OCI-LY7 (cell line): ENCODE results near the gene SKAP2. TPM values are rescaled to one million over a fixed set of nuclear protein-coding genes. Genes with fewer than 3 reads are reported as not detected.

Experiments used
- BruUV-seq: library from RNA; stranded (reverse); fragments of 400-500 nt; replicated peaks from 2 replicates; lab custom pipeline; 2021; lab: Mats Ljungman, UMichigan
- CTCF ChIA-PET: fragments of 300-600 bp; sonication (Branson Sonifier 250); formaldehyde crosslinking; loops from one replicate; lab custom pipeline; 2022; ENCODE audit warnings: antibody characterized with exemption; ENCODE audit not compliant: unreplicated experiment; lab: Charles Lee
- POLR2A ChIA-PET: fragments of 300-600 bp; sonication (Branson Sonifier 250); formaldehyde crosslinking; loops from one replicate; lab custom pipeline; 2022; ENCODE audit warnings: antibody characterized with exemption; lab: Charles Lee
- DNase-seq: peaks from one replicate; pipeline ENCODE4 v3.0.0-alpha.2; 2015; ENCODE audit warnings: low spot score
- H2AFZ ChIP-seq: fragments of 200-600 bp; sonication (generic), shearing (Covaris generic); 2 replicates; pipeline ENCODE4 v1.6.1; 2014; ENCODE audit warnings: mild to moderate bottlenecking, antibody characterized with exemption, low read length, moderate library complexity
- H3K27ac ChIP-seq: fragments of 200-600 bp; sonication (generic); 2 replicates; pipeline ENCODE4 v1.5.1; 2014; ENCODE audit warnings: mixed run types, low read depth, mild to moderate bottlenecking, moderate library complexity, low read length, inconsistent platforms; ENCODE audit not compliant: poor library complexity, severe bottlenecking
- H3K36me3 ChIP-seq: fragments of 200-600 bp; sonication (generic); 2 replicates; pipeline ENCODE4 v1.6.1; 2014; ENCODE audit warnings: mild to moderate bottlenecking, antibody characterized with exemption, low read length, moderate library complexity, mixed read lengths; ENCODE audit not compliant: insufficient read depth
- H3K4me1 ChIP-seq: fragments of 200-600 bp; sonication (generic); 2 replicates; pipeline ENCODE4 v1.5.1; 2014; ENCODE audit warnings: mild to moderate bottlenecking, low read length; ENCODE audit not compliant: insufficient read depth, poor library complexity, severe bottlenecking
- H3K4me2 ChIP-seq: fragments of 200-600 bp; sonication (generic); 2 replicates; pipeline ENCODE4 v1.6.1; 2014; ENCODE audit warnings: mild to moderate bottlenecking, low read length
- H3K4me3 ChIP-seq: fragments of 200-600 bp; sonication (generic); 2 replicates; pipeline ENCODE4 v1.5.1; 2014; ENCODE audit warnings: mild to moderate bottlenecking, low read depth, low read length; ENCODE audit not compliant: poor library complexity, severe bottlenecking
- H3K79me2 ChIP-seq: fragments of 200-600 bp; sonication (generic); 2 replicates; pipeline ENCODE4 v1.6.1; 2016; ENCODE audit warnings: low read depth, mild to moderate bottlenecking, low read length, moderate library complexity, mixed read lengths; ENCODE audit not compliant: insufficient read depth
- H3K9me2 ChIP-seq: fragments of 200-600 bp; sonication (generic); 2 replicates; pipeline ENCODE4 v1.6.1; 2016; ENCODE audit warnings: mild to moderate bottlenecking, low read length, mixed read lengths; ENCODE audit not compliant: insufficient read depth
- H3K9me3 ChIP-seq: fragments of 200-600 bp; sonication (generic); 2 replicates; pipeline ENCODE4 v1.6.1; 2014; ENCODE audit warnings: mild to moderate bottlenecking, mixed run types, low read length, mixed read lengths
- H4K20me1 ChIP-seq: fragments of 200-600 bp; sonication (generic); 2 replicates; pipeline ENCODE4 v1.6.1; 2014; ENCODE audit warnings: mild to moderate bottlenecking, antibody characterized with exemption, low read length, moderate library complexity, mixed read lengths; ENCODE audit not compliant: insufficient read depth
- EZH2phosphoT487 ChIP-seq: fragments of 200-600 bp; sonication (generic); IDR thresholded peaks from 2 replicates; pipeline ENCODE4 v1.6.1; 2018; ENCODE audit warnings: low read depth, borderline replicate concordance, mild to moderate bottlenecking, mixed run types, antibody characterized with exemption, low read length, moderate library complexity, mixed read lengths
- intact Hi-C: fragments of 100-400 bp; cut with micrococcal nuclease; formaldehyde crosslinking; loops from one replicate; pipeline ENCODE4 v1.10.0; 2022; ENCODE audit not compliant: unreplicated experiment
- total RNA-seq, 2 experiments: library from RNA; depleted of rRNA in 1 of 2; stranded (reverse); fragments of >200 nt in 1 of 2; shearing (Covaris generic) in 1 of 2; gene quantifications; 2 replicates each; pipeline ENCODE4 v1.2.3, GENCODE V29; 2014 to 2022
- TF ChIP-seq, protein P1 (sequence below): fragments of 200-600 bp; sonication (generic); conservative IDR thresholded peaks from 2 replicates; pipeline ENCODE4 v1.5.1; 2014; ENCODE audit warnings: mild to moderate bottlenecking, antibody characterized with exemption, low read length, moderate library complexity, mixed read lengths

Gene SKAP2
- total RNA-seq, 2 experiments from 2014 or later, result 15.5 to 54.8 TPM

DNA sequence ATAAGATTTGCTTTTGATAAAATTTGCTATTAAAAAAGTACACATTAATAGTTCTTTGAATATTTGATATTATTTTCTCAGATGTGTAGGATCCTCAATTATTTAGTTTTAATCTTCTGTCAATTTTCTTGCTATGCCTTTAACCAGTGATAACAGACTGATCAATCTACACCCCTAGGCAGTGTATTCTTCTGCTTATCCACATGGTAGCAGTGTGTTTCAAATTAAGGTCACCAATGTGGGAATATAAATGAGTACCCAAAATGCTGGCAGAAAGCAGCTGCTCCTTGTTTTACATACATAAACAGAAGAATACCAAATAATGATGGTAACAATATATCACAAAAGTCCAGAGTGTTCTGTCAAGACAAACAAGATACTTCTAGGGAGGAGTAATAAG lies 87.0 kb downstream of the SKAP2 start:
- Histone ChIP-seq H3K79me2 (no peaks in the 10 kb centered on the region), H3K4me3 (no peak overlapping the region), H3K27ac (no peak overlapping the region), H3K4me2 (no peak overlapping the region), H3K36me3 (no peaks in the 10 kb centered on the region), H3K4me1 (no peaks in the 10 kb centered on the region), H3K9me2 (no peaks in the 10 kb centered on the region), H4K20me1 (no peaks in the 10 kb centered on the region), H2AFZ (no peak overlapping the region), H3K9me3 (no peaks in the 10 kb centered on the region)
- no TSS peak for BruUV-seq
- ChIA-PET CTCF (no interaction called here), POLR2A (no interaction called here)
- DNase-seq, result no peak
- intact Hi-C loops, result no loop called here
- TF ChIP-seq EZH2phosphoT487, result no peak
- TF ChIP-seq, protein P1, sequence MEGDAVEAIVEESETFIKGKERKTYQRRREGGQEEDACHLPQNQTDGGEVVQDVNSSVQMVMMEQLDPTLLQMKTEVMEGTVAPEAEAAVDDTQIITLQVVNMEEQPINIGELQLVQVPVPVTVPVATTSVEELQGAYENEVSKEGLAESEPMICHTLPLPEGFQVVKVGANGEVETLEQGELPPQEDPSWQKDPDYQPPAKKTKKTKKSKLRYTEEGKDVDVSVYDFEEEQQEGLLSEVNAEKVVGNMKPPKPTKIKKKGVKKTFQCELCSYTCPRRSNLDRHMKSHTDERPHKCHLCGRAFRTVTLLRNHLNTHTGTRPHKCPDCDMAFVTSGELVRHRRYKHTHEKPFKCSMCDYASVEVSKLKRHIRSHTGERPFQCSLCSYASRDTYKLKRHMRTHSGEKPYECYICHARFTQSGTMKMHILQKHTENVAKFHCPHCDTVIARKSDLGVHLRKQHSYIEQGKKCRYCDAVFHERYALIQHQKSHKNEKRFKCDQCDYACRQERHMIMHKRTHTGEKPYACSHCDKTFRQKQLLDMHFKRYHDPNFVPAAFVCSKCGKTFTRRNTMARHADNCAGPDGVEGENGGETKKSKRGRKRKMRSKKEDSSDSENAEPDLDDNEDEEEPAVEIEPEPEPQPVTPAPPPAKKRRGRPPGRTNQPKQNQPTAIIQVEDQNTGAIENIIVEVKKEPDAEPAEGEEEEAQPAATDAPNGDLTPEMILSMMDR, result no peak

DNA sequence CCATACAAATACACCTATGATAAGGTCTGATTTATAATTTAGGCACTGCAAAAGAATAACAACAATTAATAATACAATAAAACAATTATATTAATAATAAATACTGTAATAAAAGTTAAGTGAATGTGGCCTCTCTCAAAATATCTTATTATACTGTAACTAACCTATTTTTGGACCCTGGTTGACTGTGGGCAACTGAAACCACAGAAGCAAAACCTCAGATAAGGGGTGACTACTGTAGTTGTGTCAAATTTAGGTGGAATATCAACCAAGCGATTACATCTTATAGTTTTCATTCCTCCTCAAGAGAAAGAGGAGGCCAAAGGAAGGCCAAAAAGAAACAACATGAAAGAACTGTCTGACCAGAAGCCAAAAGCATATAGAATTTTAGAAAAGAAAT lies 103.9 kb downstream of the SKAP2 start:
- H3K4me2 ChIP-seq, result no peak overlapping the region
- H3K27ac ChIP-seq, result no peak overlapping the region
- intact Hi-C loops, result no loop called here
- H2AFZ ChIP-seq, result no peak overlapping the region
- CTCF ChIA-PET, result no interaction called here
- POLR2A ChIA-PET, result no interaction called here
- no peaks in the 10 kb centered on the region for H3K9me3 ChIP-seq
- DNase-seq, result no peak
- no peak for TF ChIP-seq EZH2phosphoT487
- TF ChIP-seq, protein P1, result no peak
- H3K79me2 ChIP-seq, result no peaks in the 10 kb centered on the region
- H3K36me3 ChIP-seq, result no peaks in the 10 kb centered on the region
- no peak overlapping the region for H3K4me3 ChIP-seq
- H3K9me2 ChIP-seq, result no peaks in the 10 kb centered on the region
- no TSS peak for BruUV-seq
- no peaks in the 10 kb centered on the region for H3K4me1 ChIP-seq
- H4K20me1 ChIP-seq, result no peaks in the 10 kb centered on the region

DNA sequence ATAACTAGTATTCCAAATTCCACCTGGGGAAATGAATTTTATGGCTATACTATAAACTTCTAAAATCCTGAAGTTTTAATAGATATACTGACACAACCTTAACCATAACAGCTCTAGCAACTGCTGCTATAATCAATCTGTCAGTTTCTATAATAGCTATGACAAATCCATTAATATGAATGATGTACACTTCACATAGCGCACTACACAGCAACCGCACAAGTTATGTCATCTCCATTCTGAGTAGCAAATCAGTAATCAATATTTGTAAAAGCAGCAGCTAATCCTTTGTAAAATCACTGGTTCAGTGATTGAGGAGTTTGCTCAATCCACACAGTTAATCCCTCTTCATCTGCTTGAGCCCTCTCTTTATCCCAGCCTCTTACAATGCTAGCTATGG lies 105.3 kb downstream of the SKAP2 start:
- TF ChIP-seq, protein P1, result no peak
- TF ChIP-seq EZH2phosphoT487, result no peak
- no peak overlapping the region for H3K4me2 ChIP-seq
- ChIA-PET CTCF (no interaction called here), POLR2A (interaction anchor here (0.6 to 1.0 kb wide), 6 partner anchors 37 to 1881 kb away, joined by 3 to 4 read pairs (median 3); no protein-coding TSS in a partner anchor)
- H2AFZ ChIP-seq, result no peak overlapping the region
- no peak overlapping the region for H3K4me3 ChIP-seq
- no peak overlapping the region for H3K27ac ChIP-seq
- BruUV-seq, result no TSS peak
- no peaks in the 10 kb centered on the region for H3K36me3 ChIP-seq
- intact Hi-C loops, result no loop called here
- H4K20me1 ChIP-seq, result no peaks in the 10 kb centered on the region
- no peaks in the 10 kb centered on the region for H3K79me2 ChIP-seq
- no peak for DNase-seq
- no peaks in the 10 kb centered on the region for H3K4me1 ChIP-seq
- H3K9me3 ChIP-seq, result no peaks in the 10 kb centered on the region
- H3K9me2 ChIP-seq, result no peaks in the 10 kb centered on the region
